Endodermal cell (in vitro differentiated cells): ENCODE measurements around the gene ZCWPW1. TPM values are rescaled to one million over a fixed set of nuclear protein-coding genes. Genes with fewer than 3 reads are reported as not detected.
"Not testable (repeated sequence)": the region's sequence is repeated elsewhere in the genome, so short reads cannot be mapped to it uniquely, and the experiment has no call there.

Experiments
- DNase-seq: peaks from one replicate; pipeline ENCODE4 v3.0.0-alpha.2; 2017
- H3K27ac ChIP-seq: 2 replicates; pipeline ENCODE4 v1.5.1; 2013; ENCODE audit warnings: mild to moderate bottlenecking, low read depth, low read length, moderate library complexity
- H3K27me3 ChIP-seq: 2 replicates; pipeline ENCODE4 v1.6.1; 2013; ENCODE audit warnings: mild to moderate bottlenecking, low read length, moderate library complexity; ENCODE audit not compliant: insufficient read depth, control insufficient read depth, poor library complexity, severe bottlenecking
- H3K36me3 ChIP-seq: 2 replicates; pipeline ENCODE4 v1.7.0; 2013; ENCODE audit warnings: mild to moderate bottlenecking, low read length, moderate library complexity; ENCODE audit not compliant: control insufficient read depth, insufficient read depth
- H3K4me1 ChIP-seq: one replicate; pipeline ENCODE4 v1.7.0; 2013; ENCODE audit warnings: low read length; ENCODE audit not compliant: control insufficient read depth, insufficient read depth
- H3K4me3 ChIP-seq: 2 replicates; pipeline ENCODE4 v1.5.1; 2013; ENCODE audit warnings: mild to moderate bottlenecking, low read length, moderate library complexity
- H3K9ac ChIP-seq: 2 replicates; pipeline ENCODE4 v1.6.1; 2013; ENCODE audit warnings: mild to moderate bottlenecking, low read length, moderate library complexity; ENCODE audit not compliant: poor library complexity, severe bottlenecking; ENCODE audit errors: extremely low read depth
- H3K9me3 ChIP-seq: 2 replicates; pipeline ENCODE4 v1.6.1; 2013; ENCODE audit warnings: mild to moderate bottlenecking, low read length, moderate library complexity; ENCODE audit not compliant: control insufficient read depth
- H3K27ac Mint-ChIP-seq: 2 replicates; pipeline ENCODE4 v1.8.0; 2020; ENCODE audit warnings: mixed read lengths
- H3K27me3 Mint-ChIP-seq: 2 replicates; pipeline ENCODE4 v1.8.0; 2021; ENCODE audit warnings: mild to moderate bottlenecking, mixed read lengths; ENCODE audit not compliant: insufficient read depth
- H3K36me3 Mint-ChIP-seq: 2 replicates; pipeline ENCODE4 v1.8.0; 2020; ENCODE audit warnings: low read depth, mixed read lengths
- H3K4me1 Mint-ChIP-seq: 2 replicates; pipeline ENCODE4 v1.8.0; 2020; ENCODE audit warnings: mixed read lengths
- H3K4me3 Mint-ChIP-seq: 2 replicates; pipeline ENCODE4 v1.8.0; 2020; ENCODE audit warnings: mild to moderate bottlenecking, moderate library complexity, mixed read lengths
- H3K9me3 Mint-ChIP-seq: 2 replicates; pipeline ENCODE4 v1.8.0; 2020; ENCODE audit warnings: mild to moderate bottlenecking, mixed read lengths
- WGBS, 2 experiments: methylation state at CpG; one replicate each; pipeline versions ENCODE4 v1.1.5 to v1.1.7; 2013; ENCODE audit warnings: missing lambda C conversion rate in 2 of 2, mixed read lengths in 1 of 2; ENCODE audit not compliant: insufficient coverage in 1 of 2, insufficient read length in 1 of 2; 5-methylcytosine and 5-hydroxymethylcytosine counted together
- total RNA-seq, 2 donors: library from RNA; stranded (reverse); fragmentation: NEBNext Ultra II Directional in 1 of 2; extraction: Animal tissue kit (Norgen Biotek cat#: 25700) in 1 of 2; gene quantifications; 2 replicates in 1 of 2; 3 replicates in 1 of 2; pipeline ENCODE4 v1.2.1, GENCODE V29; 2021
- TF ChIP-seq, protein P1 (sequence below): fragments of 200-600 bp; sonication (generic); conservative IDR thresholded peaks from 2 replicates; pipeline ENCODE4 v1.5.0; 2021; ENCODE audit warnings: antibody characterized with exemption, mild to moderate bottlenecking

Gene ZCWPW1
- total RNA-seq, 2 donors from 2014 or later, result 1.9 to 2.3 TPM

DNA sequence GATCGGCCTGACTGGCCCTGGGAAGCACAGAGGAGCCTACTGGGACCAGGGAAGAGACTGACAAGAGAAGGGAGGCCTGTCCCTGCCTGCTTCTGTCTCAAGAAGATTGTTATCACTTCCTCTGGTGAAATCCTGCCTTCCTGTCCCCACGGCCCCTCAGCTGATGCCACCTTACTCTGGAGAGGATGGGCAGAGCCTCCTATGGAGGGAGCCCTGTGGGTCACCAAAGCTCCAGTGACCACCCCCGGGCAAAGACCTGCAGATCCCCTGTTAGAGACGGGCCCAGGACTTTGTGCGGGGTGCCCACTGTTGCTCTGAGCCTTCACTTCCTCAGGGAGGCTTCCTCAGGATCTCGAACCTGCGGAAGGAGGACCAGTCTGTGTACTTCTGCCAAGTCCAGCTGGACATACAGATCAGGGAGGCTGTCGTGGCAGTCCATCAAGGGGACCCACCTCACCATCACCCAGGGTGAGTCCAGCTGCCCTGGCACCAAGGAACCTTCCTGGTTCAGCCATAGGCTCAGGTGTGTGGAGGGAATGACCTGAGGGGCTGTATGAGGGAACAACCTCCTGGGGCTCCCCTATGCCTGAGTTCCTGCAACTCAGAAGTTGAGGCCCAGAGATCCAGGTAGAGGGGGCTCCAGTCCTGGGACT lies 72.0 kb downstream of the ZCWPW1 start:
- Mint-ChIP-seq H3K27ac (no peak overlapping the region), H3K27me3 (no peaks in the 10 kb centered on the region), H3K9me3 (no peaks in the 10 kb centered on the region), H3K4me1 (no peaks in the 10 kb centered on the region), H3K36me3 (peaks cover 43% of the 10 kb centered on the region), H3K4me3 (no peak overlapping the region)
- Histone ChIP-seq H3K27ac (no peak overlapping the region), H3K9me3 (no peaks in the 10 kb centered on the region), H3K27me3 (no peaks in the 10 kb centered on the region), H3K4me1 (no peaks in the 10 kb centered on the region), H3K9ac (no peak overlapping the region), H3K36me3 (peaks cover 72% of the 10 kb centered on the region), H3K4me3 (no peak overlapping the region)
- TF ChIP-seq, protein P1, sequence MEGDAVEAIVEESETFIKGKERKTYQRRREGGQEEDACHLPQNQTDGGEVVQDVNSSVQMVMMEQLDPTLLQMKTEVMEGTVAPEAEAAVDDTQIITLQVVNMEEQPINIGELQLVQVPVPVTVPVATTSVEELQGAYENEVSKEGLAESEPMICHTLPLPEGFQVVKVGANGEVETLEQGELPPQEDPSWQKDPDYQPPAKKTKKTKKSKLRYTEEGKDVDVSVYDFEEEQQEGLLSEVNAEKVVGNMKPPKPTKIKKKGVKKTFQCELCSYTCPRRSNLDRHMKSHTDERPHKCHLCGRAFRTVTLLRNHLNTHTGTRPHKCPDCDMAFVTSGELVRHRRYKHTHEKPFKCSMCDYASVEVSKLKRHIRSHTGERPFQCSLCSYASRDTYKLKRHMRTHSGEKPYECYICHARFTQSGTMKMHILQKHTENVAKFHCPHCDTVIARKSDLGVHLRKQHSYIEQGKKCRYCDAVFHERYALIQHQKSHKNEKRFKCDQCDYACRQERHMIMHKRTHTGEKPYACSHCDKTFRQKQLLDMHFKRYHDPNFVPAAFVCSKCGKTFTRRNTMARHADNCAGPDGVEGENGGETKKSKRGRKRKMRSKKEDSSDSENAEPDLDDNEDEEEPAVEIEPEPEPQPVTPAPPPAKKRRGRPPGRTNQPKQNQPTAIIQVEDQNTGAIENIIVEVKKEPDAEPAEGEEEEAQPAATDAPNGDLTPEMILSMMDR, result no peak
- WGBS, 2 experiments, result 93 to 94% methylated on average over 6 to 8 of the region's 8 CpGs
- DNase-seq, result no peak

DNA sequence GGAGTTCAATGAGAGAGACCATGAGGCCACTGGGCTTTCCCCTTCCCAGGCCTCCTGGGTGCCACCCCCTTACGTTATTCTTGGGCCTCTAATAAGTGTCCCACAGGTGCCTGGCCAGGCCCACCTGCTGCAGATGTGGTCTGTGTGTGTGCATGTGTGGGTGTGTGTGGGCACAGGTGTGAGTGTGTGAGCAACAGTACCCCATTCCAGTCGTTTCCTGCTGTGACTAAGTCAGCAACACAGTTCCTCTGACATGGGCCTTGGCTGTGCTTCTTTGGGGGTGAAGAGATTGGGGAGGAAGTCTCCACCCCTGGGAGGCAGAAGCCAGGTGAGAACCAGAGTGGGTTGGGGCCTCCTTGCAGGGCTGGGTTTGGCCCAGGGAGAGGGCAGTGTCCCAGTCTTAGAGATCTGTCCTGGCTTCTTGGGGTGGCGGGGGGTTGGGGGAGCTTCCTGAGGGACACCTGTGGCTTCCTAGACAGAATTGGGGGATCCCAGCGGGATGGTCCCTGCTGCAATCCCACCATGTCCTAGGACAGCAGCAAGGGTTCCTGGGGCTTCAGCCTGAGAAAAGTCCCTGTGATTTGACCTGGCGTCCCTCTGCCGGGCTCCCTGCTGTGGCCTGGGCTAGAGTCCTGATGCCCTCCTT lies 74.7 kb downstream of the ZCWPW1 start:
- H3K27me3 Mint-ChIP-seq, result no peaks in the 10 kb centered on the region
- no peak overlapping the region for H3K9ac ChIP-seq

DNA sequence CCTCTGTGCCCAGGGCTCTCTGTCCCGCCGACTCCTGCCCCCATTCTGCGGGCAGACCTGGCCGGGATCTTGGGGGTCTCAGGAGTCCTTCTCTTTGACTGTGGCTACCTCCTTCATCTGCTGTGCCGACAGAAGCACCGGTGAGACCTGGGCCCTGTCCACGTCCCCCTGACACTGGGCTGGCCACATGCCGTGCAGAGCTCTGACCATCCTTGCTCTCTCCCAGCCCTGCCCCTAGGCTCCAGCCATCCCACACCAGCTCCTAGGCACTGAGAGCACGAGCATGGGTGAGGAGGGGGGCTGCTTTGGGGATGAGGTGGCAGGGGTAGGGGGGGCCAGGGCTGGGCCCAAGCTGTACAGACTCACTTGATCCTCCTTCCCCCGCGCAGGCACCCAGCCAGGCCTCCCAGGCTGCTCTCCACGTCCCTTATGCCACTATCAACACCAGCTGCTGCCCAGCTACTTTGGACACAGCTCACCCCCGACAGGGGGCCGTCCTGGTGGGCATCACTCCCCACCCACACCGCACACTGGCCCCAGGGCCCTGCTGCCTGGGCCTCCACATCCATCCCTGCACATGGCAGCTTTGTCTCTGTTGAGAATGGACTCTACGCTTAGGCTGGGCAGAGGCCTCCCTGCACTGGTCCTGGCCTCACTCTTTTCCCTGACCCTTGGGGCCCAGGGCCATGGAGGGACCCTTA lies 75.4 kb downstream of the ZCWPW1 start:
- Mint-ChIP-seq H3K27me3 (no peaks in the 10 kb centered on the region), H3K9me3 (no peaks in the 10 kb centered on the region), H3K36me3 (peaks cover 46% of the 10 kb centered on the region), H3K27ac (no peak overlapping the region), H3K4me3 (no peak overlapping the region), H3K4me1 (no peaks in the 10 kb centered on the region)
- Histone ChIP-seq H3K4me1 (no peaks in the 10 kb centered on the region), H3K27me3 (no peaks in the 10 kb centered on the region), H3K36me3 (peaks cover 74% of the 10 kb centered on the region), H3K27ac (no peak overlapping the region), H3K9me3 (no peaks in the 10 kb centered on the region), H3K9ac (no peak overlapping the region), H3K4me3 (no peak overlapping the region)
- TF ChIP-seq, protein P1, result no peak
- DNase-seq, result no peak
- WGBS, 2 experiments, result 96 to 100% methylated on average over 8 to 16 of the region's 16 CpGs

More for the DNA sequence above, 74.7 kb downstream of the ZCWPW1 start:
- Histone ChIP-seq H3K27me3 (no peaks in the 10 kb centered on the region), H3K4me3 (no peak overlapping the region), H3K4me1 (no peaks in the 10 kb centered on the region), H3K9me3 (no peaks in the 10 kb centered on the region), H3K27ac (no peak overlapping the region), H3K36me3 (peaks cover 71% of the 10 kb centered on the region)
- DNase-seq, result no peak
- Mint-ChIP-seq H3K9me3 (no peaks in the 10 kb centered on the region), H3K27ac (no peak overlapping the region), H3K4me1 (no peaks in the 10 kb centered on the region), H3K36me3 (peaks cover 47% of the 10 kb centered on the region), H3K4me3 (no peak overlapping the region)
- WGBS, 2 experiments, result 95% methylated on average over 4 to 6 of the region's 6 CpGs
- TF ChIP-seq, protein P1, result no peak

DNA sequence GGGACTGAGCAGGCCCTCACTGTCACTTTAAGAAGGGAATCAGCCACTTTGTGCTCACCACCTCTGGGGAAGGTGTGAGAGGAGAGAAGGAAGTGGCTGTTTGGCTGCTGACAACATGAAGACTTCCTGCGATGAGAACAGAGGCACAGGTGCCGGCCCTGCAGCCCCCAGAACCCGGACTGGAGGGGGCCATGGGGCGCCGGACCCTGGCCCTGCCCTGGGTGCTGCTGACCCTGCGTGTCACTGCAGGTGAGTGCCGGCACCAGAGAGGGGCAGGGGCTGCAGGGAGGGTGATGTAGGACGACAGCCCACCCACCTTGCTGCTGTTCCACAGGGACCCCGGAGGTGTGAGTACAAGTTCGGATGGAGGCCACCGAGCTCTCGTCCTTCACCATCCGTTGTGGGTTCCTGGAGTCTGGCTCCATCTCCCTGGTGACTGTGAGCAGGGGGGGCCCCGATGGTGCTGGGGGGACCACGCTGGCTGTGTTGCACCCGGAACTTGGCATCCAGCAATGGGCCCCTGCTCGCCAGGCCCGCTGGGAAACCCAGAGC lies 76.2 kb downstream of the ZCWPW1 start:
- peak; percentile 40 for DNase-seq
- not testable (repeated sequence) for H3K27me3 Mint-ChIP-seq, H3K9me3 Mint-ChIP-seq, H3K4me3 ChIP-seq, H3K27ac ChIP-seq, H3K9me3 ChIP-seq, H3K27ac Mint-ChIP-seq, H3K4me1 ChIP-seq, H3K4me1 Mint-ChIP-seq, H3K4me3 Mint-ChIP-seq, H3K9ac ChIP-seq, H3K27me3 ChIP-seq
- H3K36me3 Mint-ChIP-seq, result peaks cover 47% of the 10 kb centered on the region
- WGBS, 2 experiments, result 97 to 100% methylated on average over 4 to 16 of the region's 18 CpGs
- peaks cover 80% of the 10 kb centered on the region for H3K36me3 ChIP-seq
